EH (cell line): ENCODE results near the gene MEAF6.
"Not testable (repeated sequence)": the region's sequence is repeated elsewhere in the genome, so short reads cannot be mapped to it uniquely, and the experiment has no call there.

Source experiments
- DNase-seq: peaks from one replicate; pipeline ENCODE4 v3.0.0-alpha.2; 2015; ENCODE audit warnings: low read depth

MEAF6 gene

DNA sequence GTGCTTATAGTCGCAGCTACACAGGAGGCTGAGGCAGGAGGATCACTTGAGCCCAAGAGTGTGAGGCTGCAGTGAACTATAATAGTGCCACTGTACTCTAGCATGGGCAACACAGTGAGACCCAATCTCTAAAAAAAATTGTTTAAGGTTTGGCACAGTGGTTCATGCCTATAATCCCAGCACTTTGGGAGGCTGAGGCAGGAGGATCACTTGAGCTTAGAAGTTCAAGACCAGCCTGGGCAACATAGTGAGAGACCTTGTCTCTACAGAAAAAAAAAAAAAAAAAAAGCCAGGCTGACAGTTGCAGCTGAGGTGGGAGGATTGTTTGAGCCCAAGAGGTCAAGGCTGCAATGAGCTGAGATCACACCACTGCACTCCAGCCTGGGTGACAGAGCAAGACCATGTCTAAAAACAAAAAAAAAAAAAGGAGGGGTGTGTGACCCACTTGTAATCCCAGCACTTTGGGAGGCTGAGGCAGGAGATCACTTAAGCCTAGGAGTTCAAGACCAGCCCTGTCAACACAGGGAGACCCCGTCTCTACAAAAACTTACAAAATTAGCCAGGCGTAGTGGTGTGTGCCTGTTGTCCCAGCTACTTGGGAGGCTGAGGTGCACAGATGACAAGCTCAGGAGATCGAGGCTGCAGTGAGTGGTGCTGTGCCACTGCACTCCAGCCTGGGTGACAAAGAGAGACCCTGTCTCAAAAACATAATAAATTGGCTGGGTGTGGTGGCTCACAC, 18.0 kb upstream of the MEAF6 start:
- not testable (repeated sequence) for DNase-seq

GRCh38 chr1:37529888-37530287, 15.3 kb upstream of the MEAF6 start:
- DNase-seq = not testable (repeated sequence)

DNA sequence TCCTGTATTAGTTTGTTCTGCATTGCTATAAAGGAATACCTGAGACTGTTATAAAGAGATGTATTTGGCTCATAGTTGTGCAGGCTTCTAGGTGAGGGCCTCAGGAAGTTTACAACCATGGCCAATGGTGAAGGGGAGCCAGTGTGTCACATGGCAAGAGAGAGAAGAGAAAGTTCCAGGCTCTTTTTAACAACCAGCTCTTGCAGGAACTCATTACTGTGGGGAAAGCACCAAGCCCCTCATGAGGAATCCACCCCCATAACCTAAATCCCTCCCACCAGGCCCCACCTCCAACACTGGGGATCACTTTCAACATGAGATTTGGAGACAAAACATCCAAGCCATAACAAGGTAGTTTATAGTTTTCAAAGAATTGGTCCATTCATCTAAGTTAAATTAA, 5.0 kb upstream of the MEAF6 start:
- no peak for DNase-seq

DNA sequence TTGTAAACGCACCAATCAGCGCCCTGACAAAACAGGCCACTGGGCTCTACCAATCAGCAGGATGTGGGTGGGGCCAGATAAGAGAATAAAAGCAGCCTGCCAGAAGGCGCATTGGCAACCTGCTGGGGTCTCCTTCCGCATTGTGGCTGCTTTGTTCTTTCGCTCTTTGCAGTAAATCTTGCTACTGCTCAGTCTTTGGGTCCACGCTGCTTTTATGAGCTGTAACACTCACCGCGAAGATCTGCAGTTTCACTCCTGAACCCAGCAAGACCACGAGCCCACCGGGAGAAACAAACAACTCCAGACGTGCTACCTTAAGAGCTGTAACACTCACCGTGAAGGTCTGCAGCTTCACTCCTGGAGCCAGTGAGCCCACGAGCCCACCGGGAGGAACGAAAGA, 4.4 kb upstream of the MEAF6 start:
- DNase-seq = not testable (repeated sequence)

DNA sequence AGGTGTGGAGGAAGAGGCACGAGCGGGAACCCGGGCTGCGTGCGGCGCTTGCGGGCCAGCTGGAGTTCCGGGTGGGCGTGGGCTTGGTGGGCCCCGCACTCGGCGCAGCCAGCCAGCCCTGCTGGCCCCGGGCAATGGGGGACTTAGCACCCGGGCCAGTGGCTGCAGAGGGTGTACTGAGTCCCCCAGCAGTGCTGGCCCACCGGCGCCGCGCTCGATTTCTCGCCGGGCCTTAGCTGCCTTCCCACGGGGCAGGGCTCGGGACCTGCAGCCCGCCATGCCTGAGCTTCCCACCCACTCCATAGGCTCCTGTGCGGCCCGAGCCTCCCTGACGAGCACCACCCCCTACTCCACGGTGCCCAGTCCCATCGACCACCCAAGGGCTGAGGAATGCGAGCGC, 3.7 kb upstream of the MEAF6 start:
- DNase-seq = not testable (repeated sequence)

DNA sequence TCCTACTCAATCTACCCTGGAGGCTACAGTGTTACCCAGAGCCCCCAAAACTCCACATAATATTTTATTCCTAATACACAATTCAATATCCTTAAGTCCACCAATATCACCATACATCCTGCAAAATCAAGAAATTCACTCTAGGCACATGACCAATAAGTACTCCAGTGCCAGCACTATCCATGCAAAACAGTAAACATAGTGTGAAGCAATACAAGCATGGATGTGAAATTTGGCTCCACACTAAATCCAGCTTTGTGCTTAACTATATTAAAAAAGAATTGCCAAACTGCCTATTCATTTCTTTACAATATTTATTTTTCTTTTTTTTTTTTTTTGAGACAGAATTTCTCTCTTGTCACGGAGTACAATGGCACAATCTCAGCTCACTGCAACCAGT, 3.0 kb upstream of the MEAF6 start:
- DNase-seq = no peak

GRCh38 chr1:37515185-37516034, 844 bp upstream of the MEAF6 start:
- DNase-seq = no peak

- DNase-seq = peak; percentile 28
Measured at GRCh38 chr1:37513795-37514349, 694 bp downstream of the MEAF6 start.

DNA sequence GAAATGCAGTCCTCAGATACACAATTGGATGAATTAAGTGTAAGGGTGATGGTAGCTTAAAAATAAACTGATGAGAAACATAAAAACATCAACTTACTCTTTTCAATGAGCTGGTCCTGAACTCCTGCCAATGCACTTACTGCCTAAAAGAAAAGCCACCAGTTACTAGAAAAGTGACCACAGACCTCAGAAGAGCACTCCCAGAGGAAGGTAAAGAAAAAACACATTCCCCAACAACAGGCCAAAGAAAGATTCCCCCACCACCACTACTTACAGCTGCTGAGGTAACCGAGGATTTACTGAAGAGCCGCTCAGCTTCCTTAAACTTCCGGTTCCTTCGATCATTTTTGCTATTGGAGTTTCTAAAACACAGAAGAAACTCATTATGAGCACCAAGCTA, 5.4 kb downstream of the MEAF6 start:
- peak; percentile 53 for DNase-seq

GRCh38 chr1:37506740-37507139, 7.8 kb downstream of the MEAF6 start:
- no peak for DNase-seq

- DNase-seq = not testable (repeated sequence)
Measured at GRCh38 chr1:37502791-37503190, 11.8 kb downstream of the MEAF6 start.

GRCh38 chr1:37502104-37502503, 12.5 kb downstream of the MEAF6 start:
- no peak for DNase-seq

DNA sequence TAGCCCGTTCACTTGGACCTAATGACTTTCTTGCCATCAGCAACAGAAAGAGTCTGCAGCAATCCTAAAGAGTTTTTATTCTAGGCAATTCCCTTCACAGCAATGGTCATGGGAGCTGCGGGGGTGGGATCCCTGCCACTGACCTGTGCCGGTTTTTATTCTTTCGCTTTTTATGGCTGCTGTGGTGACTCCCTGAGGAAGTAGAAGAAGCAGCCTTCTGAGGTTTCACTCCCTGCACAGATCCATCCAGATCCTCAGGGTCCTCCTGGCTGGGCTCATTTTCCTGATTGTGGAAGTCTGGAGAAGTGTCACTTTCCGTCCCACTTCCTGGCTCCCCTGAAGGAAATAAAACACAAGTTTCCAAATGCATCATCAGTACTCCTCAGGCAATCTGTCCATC, 12.9 kb downstream of the MEAF6 start:
- DNase-seq = no peak

DNA sequence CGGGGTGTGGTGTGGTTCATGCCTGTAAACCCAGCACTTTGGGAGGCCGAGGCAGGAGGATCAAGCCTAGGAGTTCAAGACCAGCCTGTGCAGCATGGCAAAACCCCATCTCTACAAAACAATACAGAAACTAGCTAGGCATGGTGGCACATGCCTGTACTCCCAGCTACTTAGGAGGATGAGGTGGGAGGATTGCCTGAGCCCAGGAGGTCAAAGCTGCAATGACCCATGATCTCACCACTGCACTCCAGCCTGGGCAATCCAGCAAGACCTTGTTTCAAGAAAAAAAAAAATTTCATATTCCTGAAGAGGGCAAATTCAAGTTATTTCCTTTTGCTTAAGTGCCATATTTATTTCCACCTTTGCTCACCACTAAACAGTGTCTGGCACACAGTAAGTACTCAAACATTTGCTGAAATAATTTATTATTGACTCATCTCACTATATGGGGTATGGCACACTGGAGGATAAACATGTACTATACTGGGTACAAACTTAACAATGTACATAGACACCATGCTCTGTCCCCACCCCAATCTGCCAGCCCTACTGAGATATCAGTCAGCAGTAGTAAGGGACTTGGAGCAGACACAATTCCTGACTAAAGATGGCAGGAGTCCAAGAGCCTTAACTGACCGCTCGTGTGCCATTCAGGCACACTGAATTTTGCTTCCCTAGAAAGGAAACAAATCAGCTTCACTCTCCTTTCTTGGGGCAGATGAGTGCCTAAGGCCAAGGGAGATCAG, 15.5 kb downstream of the MEAF6 start:
- peak; percentile 80 for DNase-seq

GRCh38 chr1:37497832-37498231, 16.7 kb downstream of the MEAF6 start:
- no peak for DNase-seq

DNA sequence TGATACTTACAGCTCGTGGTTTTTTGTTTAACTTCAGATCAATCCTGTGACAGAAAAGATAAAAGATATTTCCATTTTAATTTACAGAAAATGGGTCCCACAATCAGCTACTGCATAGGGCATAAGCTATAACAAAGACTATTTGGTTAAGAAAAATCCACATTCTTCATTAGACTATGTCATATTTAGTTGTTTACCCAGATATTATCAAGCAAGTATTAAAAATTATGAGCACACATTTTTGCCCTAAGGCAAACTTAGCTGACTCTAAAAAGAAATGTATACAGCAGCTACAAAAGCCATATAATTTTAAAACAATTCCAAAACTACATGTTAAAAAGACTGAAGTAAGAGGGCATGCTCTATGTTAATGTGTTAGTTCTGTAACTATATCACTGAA, 18.7 kb downstream of the MEAF6 start:
- DNase-seq = peak; percentile 53

DNA sequence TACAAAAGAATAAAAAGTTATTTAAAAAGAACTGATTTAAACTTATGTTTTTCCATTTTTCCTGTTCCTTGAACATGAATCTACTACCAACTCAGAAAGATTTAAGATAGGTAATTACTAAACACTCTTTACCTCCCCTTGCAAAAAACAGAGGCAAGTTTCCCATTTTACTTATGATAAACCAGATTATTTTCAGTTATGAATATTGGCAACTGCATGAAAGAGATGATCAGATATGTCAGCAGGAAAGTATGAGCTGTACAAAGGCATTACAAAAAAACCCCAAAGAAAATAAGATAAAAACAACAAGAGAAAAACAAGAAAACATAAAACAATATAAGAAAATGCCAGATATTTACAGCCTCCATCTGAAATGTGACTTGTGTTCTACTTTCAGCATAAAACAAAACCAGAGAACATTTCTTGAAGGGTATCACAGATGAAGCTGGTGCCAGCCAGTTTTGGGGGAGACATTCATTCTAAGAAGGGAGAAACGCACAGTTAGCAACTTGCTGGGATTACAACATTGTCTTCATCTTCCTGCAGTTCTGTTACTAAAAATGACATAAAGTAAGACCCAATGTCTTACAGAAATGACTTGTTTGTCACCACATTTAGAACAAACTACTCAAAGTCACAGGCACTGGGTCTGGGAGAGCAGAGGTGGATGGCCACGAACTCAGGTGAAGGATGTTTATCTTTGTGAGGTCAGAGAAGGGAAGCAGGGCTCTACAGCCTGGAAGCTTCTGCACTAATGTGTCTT, 21.0 kb downstream of the MEAF6 start:
- DNase-seq = no peak

DNA sequence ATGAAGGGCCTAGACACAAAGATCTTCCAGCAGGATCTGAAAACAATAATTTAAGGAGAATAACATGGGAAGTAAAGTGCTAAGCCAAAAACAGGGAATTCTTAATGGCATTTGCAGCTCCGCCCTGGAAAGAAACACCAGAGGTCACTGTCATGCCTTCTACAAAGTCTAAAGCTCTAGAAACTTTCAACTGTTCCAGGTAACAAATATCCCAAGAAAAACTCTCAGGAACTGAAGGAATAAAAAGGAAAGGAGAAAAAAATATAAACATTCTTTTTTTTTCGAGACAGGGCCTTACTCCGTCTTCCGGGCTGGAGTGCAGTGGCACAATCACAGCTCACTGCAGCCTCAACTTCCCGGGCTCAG, 27.0 kb downstream of the MEAF6 start:
- no peak for DNase-seq

GRCh38 chr1:37486680-37487618, 27.6 kb downstream of the MEAF6 start:
- peak; percentile 76 for DNase-seq

DNA sequence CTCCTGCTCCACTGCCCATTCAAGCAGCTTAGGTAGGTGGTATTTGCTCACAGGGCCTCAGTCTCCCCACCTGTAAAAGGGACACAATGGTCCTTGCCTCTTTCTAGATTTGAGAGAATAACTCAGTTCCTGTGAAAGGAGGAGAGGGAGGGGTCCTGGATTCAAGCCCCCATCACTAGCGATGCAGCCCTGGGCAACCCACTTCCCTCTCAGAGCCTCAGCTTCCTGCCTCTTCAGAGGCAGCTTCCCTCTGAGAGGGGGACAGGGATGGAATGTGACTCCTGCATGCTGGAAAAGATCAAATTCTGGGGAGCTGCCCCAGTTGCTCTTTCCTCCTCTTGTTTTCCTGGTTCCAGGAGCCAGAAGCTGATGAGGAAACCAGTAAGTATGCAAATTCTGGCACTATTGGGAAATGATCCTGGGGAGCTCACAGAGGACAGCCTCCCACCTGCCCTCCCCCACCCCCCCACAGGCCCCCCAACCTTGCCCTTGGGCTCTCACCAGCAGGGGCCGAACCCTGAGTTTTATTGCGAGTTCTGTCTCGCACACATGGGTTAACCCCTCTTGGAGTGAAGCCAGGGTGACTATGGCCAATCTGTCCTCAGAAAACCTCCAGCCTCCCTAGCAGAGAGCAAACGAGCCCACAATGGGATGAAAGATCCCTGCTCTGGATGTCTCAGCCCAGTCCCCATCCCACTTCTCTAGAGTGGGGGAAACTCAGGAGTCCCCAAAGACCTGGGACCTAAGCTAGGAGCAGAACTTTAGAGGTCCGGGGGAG, 28.5 kb downstream of the MEAF6 start:
- peak; percentile 43 for DNase-seq
